Measurements from ENCODE around the gene CPSF3.

- TF ChIP-seq, protein P1, sequence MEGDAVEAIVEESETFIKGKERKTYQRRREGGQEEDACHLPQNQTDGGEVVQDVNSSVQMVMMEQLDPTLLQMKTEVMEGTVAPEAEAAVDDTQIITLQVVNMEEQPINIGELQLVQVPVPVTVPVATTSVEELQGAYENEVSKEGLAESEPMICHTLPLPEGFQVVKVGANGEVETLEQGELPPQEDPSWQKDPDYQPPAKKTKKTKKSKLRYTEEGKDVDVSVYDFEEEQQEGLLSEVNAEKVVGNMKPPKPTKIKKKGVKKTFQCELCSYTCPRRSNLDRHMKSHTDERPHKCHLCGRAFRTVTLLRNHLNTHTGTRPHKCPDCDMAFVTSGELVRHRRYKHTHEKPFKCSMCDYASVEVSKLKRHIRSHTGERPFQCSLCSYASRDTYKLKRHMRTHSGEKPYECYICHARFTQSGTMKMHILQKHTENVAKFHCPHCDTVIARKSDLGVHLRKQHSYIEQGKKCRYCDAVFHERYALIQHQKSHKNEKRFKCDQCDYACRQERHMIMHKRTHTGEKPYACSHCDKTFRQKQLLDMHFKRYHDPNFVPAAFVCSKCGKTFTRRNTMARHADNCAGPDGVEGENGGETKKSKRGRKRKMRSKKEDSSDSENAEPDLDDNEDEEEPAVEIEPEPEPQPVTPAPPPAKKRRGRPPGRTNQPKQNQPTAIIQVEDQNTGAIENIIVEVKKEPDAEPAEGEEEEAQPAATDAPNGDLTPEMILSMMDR (IDR thresholded peaks at IDR 0.05; ENCODE audit: insufficient read depth, low read length, poor library complexity, severe bottlenecking): no peak
- TF ChIP-seq EZH2phosphoT487 (conservative IDR thresholded peaks at IDR 0.05; ENCODE audit: low read length): no peak
Measured at GRCh38 chr2:9472511-9472910, 49.1 kb downstream of the CPSF3 start.
